Esophagus (tissue), 2 donors: ENCODE data around the gene SLC25A5. TPM values are rescaled to one million over a fixed set of nuclear protein-coding genes. Genes with fewer than 3 reads are reported as not detected.

Experiments
- polyA plus RNA-seq, 2 donors: library from polyadenylated mRNA; stranded (reverse); fragments of 200-250 nt; gene quantifications; one replicate each; pipeline ENCODE4 v1.2.3, GENCODE V29; 2013
- donor health status: healthy with polysubstance abuse.
- donor health status: Bipolar disorder and iron deficiency.

SLC25A5 gene
- polyA plus RNA-seq, 2 donors = 103 to 517 TPM

Other genes with a start within 250 kb of the SLC25A5 start
- 10 to 100 TPM; 41.6 to 47.0 TPM for gene PGRMC1, start 232.2 kb upstream of the SLC25A5 start, polyA plus RNA-seq
- 10 to 100 TPM; 26.2 to 34.5 TPM for gene SLC25A43, start 69.1 kb upstream of the SLC25A5 start, polyA plus RNA-seq
- 10 to 100 TPM in 1 of 2 donors, 1 to 10 TPM in 1; 6.9 to 15.9 TPM for gene STEEP1, start 97.0 kb downstream of the SLC25A5 start, polyA plus RNA-seq
- gene UBE2A, start 106.1 kb downstream of the SLC25A5 start, polyA plus RNA-seq = 10 to 100 TPM; 54.0 to 54.3 TPM
- 1 to 10 TPM; 4.6 to 5.3 TPM for gene NKRF, start 138.0 kb downstream of the SLC25A5 start, polyA plus RNA-seq
- gene SEPTIN6, start 224.7 kb downstream of the SLC25A5 start, polyA plus RNA-seq = 1 to 10 TPM; 5.4 to 7.3 TPM